ELR (cell line): ENCODE results near the gene CLCN1.
A peak's percentile ranks its signal among the peaks of the same experiment; 100 is the strongest.

Source experiments
- DNase-seq: peaks from one replicate; pipeline ENCODE4 v3.0.0-alpha.2; 2015; ENCODE audit warnings: low read depth

CLCN1 gene

GRCh38 chr7:143367972-143368371 lies 52.1 kb downstream of the CLCN1 start:
- peak; percentile 41 for DNase-seq

DNA sequence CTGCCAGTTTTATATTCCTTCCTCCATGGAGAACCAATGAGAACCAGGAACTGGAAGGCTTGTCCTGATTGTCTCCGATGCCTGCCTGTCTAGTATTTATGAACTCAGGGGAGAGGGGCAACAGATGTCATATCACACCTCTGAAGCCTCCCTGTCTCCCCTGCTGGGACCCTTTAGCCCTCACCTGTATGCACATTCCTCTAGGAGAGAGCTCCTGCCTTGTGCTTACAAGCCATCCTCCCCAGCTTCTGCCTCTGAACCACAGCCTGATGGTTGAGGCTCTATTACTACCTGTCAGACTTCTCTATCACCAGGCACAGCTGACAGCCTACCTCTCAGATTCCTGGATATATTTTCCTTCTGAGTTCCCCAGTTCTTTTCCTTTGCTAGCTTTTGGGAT lies 52.5 kb downstream of the CLCN1 start:
- DNase-seq: no peak

DNA sequence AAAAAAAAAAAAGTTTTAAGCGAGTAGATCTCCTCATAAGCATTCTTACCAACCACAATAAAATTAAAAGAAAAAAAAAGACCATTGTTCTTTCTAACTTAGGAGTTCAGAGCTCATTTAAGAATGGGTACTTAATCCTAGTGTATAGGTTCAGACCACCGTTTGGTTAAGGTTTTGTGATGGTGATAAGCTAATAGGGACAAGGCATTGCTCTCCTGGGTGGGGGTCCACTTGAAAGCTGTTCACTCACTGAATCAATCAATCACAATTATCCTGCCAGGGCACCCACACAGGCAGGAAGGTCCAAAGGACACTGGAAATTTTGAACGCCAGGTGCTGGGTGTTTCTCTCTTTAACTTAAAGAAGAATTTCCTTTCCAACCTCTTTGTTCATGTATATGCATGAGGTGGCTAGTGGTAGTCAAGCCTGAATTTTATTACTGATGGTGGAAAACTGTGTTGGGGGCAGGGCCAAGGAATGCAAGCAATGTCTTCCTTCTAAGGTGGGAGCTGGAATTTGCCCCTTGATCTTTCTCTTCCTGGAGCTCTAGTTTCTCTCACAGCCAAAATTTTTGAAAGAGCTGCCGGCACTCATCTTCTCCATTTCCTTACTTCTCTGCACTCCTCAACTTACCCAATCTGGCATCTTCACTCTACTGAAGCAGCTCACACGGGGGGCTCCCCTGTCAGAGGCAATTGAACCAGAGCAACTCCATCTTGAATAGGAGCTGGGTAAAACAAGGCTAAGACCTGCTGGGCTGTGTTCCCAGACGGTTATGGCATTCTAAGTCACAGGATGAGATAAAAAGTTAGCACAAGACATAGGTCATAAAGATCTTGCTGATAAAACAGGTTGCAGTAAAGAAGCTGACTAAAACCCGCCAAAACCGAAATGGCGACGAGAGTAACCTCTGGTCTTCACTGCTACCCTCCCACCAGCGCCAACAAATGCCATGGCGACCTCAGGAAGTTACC lies 54.1 kb downstream of the CLCN1 start:
- DNase-seq: no peak

- DNase-seq: no peak
Observed at GRCh38 chr7:143372070-143372469, 56.2 kb downstream of the CLCN1 start.

DNA sequence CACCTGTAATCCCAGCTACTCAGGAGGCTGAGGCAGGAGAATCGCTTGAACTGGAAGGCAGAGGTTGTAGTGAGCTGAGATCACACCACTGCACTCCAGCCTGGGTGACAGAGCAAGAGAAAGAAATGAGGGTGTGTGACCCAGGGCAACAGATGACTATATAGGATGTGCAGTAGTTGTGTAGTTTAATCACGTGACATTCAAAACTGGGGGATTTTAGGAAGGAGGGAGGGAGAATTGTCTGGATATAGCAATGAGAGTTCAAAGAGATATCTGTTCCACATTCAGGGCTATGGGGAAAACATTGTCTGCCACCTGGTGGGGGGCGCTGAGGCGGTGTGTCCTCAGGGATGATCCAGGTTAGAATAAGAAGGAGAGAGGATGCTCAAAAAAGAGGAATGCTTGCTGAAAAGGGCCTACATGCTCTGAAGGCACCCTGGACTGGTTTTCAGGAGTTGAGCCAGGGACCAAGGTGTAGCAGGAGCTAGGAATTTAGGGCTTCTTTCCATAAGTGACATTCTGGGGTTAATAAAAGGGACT lies 57.4 kb downstream of the CLCN1 start:
- DNase-seq: no peak

GRCh38 chr7:143374561-143374960 lies 58.6 kb downstream of the CLCN1 start:
- DNase-seq: no peak

DNA sequence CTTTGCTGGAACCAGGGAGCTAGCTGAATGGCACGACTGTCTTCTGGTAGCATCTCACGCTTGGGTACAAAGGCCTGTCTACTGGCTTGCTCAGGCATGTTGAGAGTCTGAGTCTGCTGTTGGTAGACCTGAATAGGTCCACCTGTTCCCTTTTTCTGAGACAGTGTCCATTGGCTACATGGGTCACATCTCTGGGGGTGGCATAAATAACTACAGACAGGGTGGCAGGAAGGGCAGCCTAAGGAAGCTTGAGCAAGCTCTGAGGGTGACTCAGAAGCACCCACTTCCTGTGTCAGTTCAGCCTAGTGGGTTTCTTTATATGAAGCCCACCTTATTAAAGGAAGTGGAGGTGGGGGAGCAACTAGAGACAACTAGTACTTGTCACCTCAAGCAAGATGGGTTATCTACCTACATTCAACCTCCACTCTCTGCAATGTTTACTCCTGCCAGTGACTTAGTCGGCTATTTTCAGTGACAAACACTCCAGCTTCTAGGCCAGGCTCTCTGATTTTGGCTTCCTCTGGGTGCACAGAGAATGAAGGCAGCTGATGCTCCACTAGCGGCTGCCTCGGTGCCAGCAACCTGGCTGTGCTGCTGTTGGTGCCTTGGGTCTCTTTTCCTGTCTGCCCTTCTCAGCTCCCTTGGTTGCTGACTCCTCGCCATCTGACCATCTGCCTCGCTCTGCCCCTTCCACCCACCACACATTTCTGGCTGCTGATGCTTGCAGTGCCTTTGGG lies 59.6 kb downstream of the CLCN1 start:
- DNase-seq: peak; percentile 50

GRCh38 chr7:143376396-143376795 lies 60.5 kb downstream of the CLCN1 start:
- no peak for DNase-seq

- no peak for DNase-seq
Observed at GRCh38 chr7:143379611-143380259, 63.8 kb downstream of the CLCN1 start.

DNA sequence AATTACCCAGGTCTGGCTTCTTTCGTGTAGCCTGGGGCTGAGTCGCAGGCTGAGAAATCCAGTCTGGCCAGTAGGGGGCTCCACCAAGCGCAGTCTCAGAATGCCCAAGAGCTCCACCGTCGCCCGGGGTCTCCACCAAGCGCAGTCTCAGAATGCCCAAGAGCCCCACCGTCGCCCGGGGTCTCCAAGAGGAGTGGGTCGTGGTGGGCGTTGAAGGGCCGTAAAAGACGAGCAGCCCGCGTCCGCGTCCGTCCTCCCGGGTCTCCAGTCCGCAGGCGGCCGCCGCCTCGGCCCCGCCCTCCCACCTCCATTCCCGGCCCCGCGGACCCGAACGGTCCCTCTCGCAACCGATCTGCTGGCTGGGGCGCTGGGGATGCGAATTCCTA lies 64.3 kb downstream of the CLCN1 start:
- DNase-seq: peak; percentile 78

DNA sequence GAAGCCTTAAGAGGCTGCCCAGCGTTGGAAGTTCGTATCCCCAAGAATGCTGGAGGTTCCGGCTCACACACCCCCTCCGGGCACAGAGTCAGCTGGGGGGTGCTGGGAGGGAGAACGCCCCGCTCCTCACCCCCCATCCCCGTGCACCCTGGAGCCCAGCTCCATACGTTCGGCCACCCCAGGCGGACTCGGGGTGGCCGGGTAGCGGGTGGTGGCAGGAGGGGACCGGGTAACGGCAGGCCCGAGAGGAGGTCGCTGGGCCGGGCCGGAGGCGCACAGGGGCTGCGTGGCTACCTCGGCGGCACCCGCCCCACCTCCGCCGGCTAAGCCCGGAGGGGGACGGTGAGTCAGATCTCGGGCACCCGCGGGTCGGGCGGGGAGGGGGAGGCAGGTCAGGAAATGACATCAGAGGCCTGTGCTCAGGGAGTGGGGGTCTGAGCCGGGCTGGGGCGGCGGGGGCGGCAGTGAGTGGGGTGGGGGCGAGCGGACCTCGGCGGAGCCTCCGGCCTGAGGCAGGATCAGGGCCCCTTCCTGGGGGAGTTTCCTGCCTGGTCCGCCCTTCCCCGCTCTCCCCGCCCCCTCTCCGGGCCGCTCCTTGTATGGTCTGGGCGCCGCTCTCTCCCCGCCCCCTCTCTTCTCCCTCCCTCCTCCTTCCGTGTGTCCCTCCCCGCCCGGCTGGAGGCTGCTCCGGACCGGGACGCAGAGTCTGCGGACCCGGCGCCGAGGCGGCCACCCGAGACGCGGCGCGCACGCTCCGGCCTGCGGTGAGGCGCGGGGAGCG lies 64.9 kb downstream of the CLCN1 start, which contains the start of gene ZYX:
TSS of gene ZYX (plus strand) at position 700 of the 781 bp plus-strand sequence. CDS start 227 bp downstream, outside the sequence.
- peak; percentile 93 for DNase-seq

GRCh38 chr7:143381427-143382125 lies 65.7 kb downstream of the CLCN1 start:
- DNase-seq: peak; percentile 53

DNA sequence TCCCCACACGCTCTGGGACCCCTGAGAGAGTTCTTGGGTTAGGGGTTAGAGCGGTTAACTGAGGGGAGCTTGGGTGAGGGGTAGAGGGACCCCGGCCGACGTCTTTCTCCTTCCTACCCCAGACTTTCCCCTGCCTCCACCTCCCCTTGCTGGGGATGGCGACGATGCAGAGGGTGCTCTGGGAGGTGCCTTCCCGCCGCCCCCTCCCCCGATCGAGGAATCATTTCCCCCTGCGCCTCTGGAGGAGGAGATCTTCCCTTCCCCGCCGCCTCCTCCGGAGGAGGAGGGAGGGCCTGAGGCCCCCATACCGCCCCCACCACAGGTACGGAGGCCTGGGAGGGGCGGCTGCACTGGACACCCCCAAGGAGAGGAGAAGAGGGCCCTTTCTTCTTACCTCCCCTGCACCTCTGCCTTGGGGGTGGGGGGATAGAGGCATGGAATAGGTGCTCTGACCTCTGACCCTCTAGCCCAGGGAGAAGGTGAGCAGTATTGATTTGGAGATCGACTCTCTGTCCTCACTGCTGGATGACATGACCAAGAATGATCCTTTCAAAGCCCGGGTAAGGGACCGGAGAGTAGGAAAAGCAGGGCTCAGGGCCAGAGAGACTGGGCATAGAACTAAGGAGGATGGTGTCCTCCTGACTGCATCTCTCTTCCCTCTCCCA lies 66.3 kb downstream of the CLCN1 start:
- no peak for DNase-seq

DNA sequence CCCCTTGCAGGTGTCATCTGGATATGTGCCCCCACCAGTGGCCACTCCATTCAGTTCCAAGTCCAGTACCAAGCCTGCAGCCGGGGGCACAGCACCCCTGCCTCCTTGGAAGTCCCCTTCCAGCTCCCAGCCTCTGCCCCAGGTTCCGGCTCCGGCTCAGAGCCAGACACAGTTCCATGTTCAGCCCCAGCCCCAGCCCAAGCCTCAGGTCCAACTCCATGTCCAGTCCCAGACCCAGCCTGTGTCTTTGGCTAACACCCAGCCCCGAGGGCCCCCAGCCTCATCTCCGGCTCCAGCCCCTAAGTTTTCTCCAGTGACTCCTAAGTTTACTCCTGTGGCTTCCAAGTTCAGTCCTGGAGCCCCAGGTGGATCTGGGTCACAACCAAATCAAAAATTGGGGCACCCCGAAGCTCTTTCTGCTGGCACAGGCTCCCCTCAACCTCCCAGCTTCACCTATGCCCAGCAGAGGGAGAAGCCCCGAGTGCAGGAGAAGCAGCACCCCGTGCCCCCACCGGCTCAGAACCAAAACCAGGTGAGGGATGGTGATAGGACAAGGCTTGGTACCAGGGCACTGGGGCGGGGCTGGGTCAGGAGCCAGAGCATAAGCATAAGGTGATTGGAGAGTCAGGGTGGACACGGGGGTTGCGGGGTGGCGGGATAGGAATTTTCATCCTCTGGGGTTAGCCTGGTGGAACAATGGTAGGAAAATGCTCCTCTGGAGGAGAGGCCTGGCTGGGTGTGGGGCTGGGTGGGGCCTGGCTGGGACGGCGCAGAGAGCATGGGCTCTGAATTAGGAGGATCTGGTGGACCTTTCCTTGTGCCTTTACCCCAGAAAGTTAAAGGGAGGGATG lies 67.1 kb downstream of the CLCN1 start:
- no peak for DNase-seq

GRCh38 chr7:143383642-143383957 lies 67.7 kb downstream of the CLCN1 start:
- no peak for DNase-seq

- DNase-seq: peak; percentile 75
Observed at GRCh38 chr7:143384148-143384547, 68.2 kb downstream of the CLCN1 start.

DNA sequence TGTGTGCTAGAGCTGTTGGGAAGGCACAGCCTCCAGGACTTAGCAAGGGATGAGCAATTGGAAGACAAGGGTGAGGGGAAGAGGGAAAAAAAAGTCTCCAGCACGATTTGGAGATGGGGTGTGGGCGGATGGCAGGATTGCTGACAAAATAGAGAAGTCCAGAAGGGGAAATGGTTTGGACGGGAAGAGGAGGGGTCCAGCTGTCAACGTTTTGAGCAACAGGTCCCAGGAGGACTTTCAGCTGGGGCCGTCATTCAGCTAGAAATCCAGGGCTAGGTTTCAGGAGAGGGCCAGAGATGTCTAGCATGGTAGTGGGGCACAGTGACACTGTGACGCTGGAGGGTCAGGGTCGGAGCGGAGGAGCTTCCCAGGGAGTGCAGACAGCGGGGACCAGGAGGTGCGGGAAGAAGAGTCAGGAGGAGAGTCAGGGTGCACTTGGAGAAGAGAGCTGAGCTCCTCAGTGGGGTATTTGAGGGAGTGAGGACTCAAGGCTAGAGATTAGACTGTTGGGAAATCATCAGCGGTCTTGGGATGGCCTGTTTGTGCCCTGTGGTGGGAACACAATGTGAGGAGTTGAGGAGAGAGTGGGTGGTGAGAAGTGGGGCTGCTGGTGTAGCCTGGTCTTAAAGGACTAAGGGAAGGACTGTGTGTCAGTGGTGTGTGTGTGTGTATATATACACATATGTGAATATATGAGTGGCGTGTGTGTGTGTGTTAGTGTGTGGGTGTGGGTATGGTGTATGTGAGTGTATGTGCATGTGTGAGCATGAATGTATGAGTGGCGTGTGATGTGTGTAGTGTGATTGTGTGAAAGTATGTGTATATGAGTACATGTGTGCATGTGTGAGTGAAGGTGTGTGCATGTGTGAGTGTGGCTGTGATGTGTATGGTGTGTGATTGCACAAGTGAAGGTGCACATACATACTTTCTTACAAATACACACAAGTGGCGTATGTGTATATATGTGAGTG lies 69.0 kb downstream of the CLCN1 start:
- no peak for DNase-seq
